Urothelium cell line (cell line): ENCODE measurements around the gene TENM4.
"Not testable (repeated sequence)": the region's sequence is repeated elsewhere in the genome, so short reads cannot be mapped to it uniquely, and the experiment has no call there.

Experiments used
- DNase-seq: peaks from one replicate; pipeline ENCODE4 v3.0.0; 2011; ENCODE audit warnings: low spot score, mixed read lengths
- FAIRE-seq: peaks from 2 replicates; lab custom pipeline; 2011; peaks lifted over from hg19 to GRCh38; lab: Jason Lieb, UNC

The TENM4 gene

GRCh38 chr11:78995171-78995570 is 445.7 kb downstream of the TENM4 start:
- no peak for FAIRE-seq

GRCh38 chr11:78993802-78994430 is 446.9 kb downstream of the TENM4 start:
- FAIRE-seq (no peak), DNase-seq (no peak)

More at GRCh38 chr11:78995171-78995570, 445.7 kb downstream of the TENM4 start:
- no peak for DNase-seq

- FAIRE-seq: no peak
These were observed 449.1 kb downstream of the TENM4 start for GRCh38 chr11:78991681-78992080.

GRCh38 chr11:78990261-78990660 is 450.6 kb downstream of the TENM4 start:
- no peak for FAIRE-seq
- no peak for DNase-seq

More at GRCh38 chr11:78991681-78992080, 449.1 kb downstream of the TENM4 start:
- no peak for DNase-seq

GRCh38 chr11:78987748-78988147 is 453.1 kb downstream of the TENM4 start:
- FAIRE-seq: no peak
- no peak for DNase-seq

GRCh38 chr11:78986305-78986704 is 454.5 kb downstream of the TENM4 start:
- no peak for DNase-seq
- FAIRE-seq: no peak

- DNase-seq: no peak
- no peak for FAIRE-seq
These were observed 455.2 kb downstream of the TENM4 start for GRCh38 chr11:78985663-78986062.

- DNase-seq (no peak), FAIRE-seq (no peak)
These were observed 458.4 kb downstream of the TENM4 start for GRCh38 chr11:78982473-78982872.

GRCh38 chr11:78981153-78981552 is 459.7 kb downstream of the TENM4 start:
- DNase-seq: no peak
- no peak for FAIRE-seq

GRCh38 chr11:78978831-78979230 is 462.0 kb downstream of the TENM4 start:
- DNase-seq (no peak), FAIRE-seq (no peak)

GRCh38 chr11:78977848-78978247 is 463.0 kb downstream of the TENM4 start:
- FAIRE-seq, DNase-seq: not testable (repeated sequence)

GRCh38 chr11:78977009-78977408 is 463.8 kb downstream of the TENM4 start:
- no peak for FAIRE-seq

GRCh38 chr11:78975081-78975480 is 465.7 kb downstream of the TENM4 start:
- DNase-seq (no peak), FAIRE-seq (no peak)

More at GRCh38 chr11:78977009-78977408, 463.8 kb downstream of the TENM4 start:
- DNase-seq: no peak

GRCh38 chr11:78973876-78974275 is 467.0 kb downstream of the TENM4 start:
- no peak for FAIRE-seq

GRCh38 chr11:78972590-78972989 is 468.2 kb downstream of the TENM4 start:
- FAIRE-seq: no peak
- no peak for DNase-seq

More at GRCh38 chr11:78973876-78974275, 467.0 kb downstream of the TENM4 start:
- no peak for DNase-seq

GRCh38 chr11:78972177-78972576 is 468.7 kb downstream of the TENM4 start:
- DNase-seq: no peak
- FAIRE-seq: no peak

GRCh38 chr11:78967811-78968210 is 473.0 kb downstream of the TENM4 start:
- DNase-seq (no peak), FAIRE-seq (no peak)

GRCh38 chr11:78965432-78965831 is 475.4 kb downstream of the TENM4 start:
- FAIRE-seq: no peak
- DNase-seq: no peak

- FAIRE-seq: no peak
- DNase-seq: peak; percentile 43
These were observed 478.7 kb downstream of the TENM4 start for GRCh38 chr11:78961937-78962701.

GRCh38 chr11:78961247-78961646 is 479.6 kb downstream of the TENM4 start:
- FAIRE-seq (no peak), DNase-seq (peak; percentile 38)

- no peak for FAIRE-seq
- DNase-seq: no peak
These were observed 482.4 kb downstream of the TENM4 start for GRCh38 chr11:78958444-78958843.
